Measurements from ENCODE around the gene GSE1.

GSE1 gene

DNA sequence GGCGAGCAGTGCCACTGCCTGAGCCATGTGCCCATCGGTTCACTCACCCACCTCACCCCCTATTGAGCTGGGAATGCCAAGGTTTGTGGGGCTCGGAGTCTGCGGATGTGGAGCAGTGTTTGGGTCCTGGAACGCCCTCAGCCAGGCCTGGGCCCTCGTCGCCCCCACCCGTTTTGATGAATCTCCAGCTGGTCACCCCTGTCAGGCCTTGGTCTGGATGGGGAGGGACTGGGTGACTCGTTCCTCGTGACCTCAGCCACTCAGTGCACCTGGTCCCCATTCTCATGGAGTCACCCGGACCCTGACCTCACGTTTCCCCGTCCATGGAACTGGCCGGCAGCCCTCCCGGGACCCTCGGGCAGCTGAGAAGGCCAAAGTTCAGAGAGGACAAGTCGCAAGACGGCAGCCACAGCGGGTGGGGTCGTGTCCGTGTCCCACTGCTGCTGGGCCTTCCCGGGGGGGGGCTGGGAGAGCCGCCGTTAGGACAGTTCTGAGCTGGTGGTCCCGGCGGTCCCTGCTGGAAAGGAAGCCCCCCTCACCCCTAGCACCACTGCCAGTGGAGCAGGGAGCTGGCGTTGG lies 23.2 kb downstream of the GSE1 start:
- no peak for DNase-seq

DNA sequence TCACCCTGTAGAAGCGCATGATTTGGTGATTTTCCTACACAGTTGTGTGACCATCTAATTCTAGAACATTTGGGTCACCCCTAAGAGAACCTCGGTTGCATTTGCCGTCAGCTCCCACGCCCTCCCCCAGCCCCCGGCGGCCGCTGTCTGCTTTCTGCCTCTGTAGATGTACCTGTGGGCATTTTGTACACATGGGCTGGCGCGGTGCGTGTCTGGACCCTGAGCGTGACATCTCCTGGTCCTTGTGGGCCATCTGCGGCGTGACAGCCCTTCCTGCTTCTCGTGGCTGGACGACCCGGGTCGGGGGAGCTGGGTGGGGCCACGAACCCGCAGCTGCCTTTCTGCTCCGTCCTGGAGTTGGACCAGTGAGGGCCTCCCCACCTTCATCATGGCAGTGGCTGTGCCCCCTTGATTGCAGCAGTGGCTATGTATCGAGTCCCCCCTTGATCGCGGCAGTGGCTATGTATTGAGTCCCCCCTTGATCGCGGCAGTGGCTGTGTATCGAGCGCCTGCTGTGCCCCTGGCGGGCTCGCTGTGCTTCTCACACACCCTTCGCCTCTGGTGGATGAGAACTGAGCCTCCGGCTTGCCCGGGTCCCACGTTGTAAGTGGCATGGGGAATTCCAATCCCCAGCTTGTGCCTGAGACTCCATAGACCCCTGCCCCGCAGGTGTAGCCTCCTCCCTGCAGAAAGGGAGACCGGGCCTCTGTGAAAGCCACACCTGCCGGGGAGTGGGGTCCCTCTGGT lies 24.1 kb downstream of the GSE1 start:
- no peak for DNase-seq

DNA sequence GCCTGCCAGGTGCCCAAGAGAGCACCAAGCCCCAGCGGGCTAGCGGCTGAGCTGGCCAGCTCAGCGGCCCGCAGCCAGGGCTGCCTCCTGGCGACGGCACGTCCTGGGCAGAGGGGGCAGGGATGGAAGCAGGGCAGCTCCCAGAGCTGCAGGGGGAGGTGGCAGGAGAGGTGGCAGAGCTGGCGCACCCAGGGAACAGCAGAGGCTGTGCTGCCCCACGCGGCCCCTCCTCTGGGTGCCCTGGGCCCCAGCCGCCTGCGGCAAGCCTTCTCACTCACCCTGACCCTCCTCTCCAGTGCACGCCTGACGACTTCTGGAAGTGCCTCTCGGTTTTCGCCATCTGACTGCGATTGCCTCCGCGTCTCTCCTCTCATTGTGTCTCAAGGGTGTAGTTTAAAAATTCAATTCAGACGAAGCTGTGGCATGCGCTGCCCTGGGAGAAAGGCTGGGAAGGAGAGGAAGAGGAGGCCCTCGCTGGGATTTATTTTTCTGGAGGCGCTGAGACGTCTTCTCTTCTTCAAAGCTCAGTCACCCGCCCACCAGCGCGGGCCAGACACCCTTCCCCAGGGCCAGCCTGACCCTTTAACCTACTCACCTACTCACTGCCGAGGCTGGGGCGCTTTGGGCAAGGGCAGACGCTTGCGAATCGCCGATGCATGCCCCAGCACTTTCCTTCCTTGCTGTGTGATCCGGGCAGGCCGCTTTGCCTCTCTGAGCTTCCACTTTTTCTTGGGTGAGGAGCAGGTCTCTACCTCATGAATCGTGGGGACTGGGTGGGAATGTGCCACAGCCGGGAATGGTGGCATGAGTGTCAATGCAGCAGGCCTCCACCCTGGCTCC lies 24.9 kb downstream of the GSE1 start:
- DNase-seq: no peak

DNA sequence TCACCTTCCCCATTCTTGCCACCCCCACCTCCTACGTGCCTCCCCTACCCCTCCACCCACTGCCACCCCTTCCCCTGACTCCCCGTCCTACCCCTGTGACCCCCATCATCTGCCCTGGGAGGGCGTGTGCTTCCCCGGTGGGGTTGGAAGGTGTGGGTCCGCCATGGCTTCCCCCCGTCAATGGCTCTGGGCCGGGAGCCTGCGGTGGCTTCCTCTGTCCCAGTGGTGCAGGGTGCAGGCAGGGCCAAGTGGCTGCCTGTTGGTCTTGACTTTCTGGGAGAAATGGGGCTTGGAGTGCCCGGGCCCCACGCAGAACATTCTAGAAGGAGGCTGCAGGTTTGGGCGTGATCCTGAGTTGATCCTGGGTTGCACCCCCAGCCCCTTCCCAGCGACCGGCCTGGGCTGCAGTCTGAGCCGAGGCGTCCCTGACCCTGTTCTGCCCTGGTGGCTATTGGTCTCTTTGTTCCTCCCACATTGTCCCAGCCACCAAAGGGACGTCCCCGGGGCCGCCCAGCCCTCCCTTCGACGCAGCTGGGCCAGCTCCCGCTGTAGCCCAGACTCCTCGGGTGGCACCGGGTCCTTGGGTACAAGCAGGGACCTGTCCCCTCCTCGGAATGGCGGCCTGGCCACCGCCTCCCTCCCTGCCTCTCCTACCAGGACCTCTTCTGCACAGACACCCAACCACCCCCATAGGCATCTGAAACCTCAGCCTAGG lies 25.7 kb downstream of the GSE1 start:
- DNase-seq: no peak

DNA sequence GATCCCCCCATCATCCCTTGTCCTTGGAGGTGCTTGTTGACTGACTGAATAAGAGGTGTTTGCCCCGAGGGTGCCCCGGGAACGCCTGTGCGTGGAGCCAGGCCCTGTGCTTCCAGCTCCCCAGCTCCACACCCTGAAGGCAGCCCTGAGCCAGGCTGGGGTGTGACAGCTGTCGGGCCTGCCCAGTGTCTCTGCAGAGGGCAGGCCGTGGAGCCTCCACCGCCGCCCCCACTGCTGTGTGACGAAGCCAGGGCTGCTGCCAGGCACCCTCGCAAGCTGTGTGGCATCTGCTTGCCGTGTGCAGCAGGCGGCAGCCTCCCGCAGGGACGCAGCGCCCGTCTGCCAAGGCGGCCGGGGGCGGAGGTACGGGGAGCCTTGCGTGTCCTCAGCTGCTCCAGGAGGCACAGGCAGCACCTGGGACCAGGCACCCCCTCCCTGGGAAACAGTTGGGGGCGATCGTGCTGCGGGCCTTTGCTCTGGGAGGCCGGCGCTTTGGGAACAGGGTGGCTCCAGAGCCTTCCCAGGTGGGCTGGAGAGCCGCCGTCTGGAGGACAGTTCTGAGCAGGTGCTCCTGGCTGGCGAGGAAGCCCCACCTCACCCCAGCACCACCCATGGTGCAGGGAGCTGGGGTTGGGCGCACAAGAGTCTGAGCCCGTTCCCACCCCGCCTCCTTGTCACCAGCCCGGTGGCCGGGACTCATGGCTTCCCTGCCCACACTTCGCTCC lies 26.6 kb downstream of the GSE1 start:
- DNase-seq: no peak

DNA sequence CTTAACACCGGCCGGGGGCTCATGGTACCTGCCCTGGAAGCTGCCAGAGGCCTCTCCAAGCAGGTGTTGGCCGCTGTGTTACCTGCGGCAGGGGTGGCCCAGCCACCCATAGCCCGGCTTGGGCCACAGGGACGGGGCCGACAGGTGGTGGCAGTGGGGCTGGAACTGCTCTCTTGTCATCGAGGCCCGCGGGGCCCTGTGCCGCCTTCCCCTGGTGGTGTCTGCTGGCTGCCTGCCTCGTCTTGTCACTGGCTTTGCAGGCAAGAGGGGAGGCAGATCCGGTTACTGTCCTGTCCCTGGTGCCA lies 27.1 kb downstream of the GSE1 start:
- no peak for DNase-seq

DNA sequence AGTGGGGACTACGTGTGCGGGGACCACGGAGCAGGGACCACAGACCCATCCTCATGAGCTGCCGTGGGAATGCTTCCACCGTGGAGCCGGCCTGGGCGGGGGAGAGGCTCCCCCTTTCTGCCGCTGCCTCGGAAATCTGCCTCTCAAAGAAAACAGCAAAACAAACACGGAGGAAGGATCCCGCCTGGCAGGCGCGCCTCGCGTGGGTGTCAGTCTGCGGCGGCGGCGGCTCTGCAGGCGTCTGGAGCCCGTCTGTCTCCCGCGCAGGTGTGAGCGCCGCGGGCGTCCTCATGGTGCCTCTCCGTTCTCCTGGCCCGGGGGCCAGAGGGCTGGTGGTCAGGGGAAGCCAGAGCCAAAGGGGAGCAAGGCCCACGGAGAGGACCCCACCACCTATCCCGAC lies 27.5 kb downstream of the GSE1 start:
- no peak for DNase-seq

DNA sequence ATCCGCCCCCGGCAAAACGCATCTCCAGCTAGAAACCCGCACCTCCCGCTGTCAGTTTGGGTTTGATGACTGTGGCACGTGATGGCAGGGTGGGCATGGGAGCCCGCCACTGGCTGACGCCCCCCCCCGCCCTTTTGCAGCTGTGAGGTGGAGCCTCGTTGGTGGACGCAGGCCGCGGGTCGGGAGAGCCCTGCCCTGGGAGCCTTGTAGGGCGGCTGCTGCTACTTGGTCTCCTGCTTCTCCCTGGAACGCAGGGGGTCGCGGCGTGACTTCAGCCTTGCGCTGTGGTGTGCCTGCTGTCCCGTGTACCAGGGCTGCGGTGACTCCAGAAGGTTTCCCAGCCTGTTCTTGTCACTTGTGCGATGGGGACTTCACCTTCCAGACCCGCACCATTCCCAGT lies 28.2 kb downstream of the GSE1 start:
- DNase-seq: no peak

DNA sequence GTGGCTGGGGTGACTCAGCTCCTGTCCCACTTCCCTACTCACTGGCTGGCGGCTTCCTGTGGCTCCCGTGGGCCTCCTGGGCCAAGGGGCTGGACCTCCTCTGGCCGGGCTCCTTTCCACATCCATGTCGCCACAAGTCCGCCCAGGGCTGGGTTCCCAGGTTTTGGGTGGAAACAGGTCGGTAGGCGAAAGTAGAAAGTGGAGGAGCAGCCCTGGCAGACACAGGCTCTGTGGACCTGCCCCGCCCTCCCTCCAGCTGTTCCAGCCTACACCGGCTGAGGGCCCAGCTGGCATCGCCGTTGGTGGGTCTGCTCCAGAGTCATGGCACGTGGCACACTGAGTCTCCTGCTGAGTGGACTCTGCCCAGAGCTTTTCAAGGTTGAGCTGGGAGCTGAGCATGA lies 28.7 kb downstream of the GSE1 start:
- DNase-seq: no peak

DNA sequence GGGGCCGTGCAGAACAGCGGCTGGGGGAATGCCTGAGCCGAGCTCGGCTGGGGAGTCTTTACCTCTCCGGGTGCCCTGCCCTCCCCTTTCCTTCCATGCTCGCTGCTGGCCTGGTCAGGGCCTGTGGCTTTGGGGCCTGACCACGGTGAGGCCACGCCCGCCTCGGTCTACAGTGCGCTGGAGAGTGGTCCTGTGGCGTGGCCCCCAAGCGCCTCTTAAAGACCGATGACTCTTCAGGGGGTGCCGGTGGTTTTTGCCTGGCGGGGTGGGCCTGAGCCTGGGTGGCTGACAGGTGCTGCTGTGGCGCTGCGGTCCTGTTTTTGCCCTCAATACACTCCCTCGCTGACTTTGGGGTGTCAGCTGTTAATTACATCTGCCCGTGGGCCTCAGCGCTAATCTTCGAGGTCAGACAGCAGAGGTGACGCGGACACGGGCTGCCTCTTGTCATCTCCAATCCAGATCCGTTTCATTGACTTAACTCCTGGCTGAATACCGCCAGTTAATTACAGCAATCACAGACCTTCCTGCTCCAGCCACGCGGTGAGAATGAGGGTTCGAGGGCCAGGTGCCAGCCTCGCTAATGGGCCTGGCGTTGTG lies 29.7 kb downstream of the GSE1 start:
- DNase-seq: no peak

DNA sequence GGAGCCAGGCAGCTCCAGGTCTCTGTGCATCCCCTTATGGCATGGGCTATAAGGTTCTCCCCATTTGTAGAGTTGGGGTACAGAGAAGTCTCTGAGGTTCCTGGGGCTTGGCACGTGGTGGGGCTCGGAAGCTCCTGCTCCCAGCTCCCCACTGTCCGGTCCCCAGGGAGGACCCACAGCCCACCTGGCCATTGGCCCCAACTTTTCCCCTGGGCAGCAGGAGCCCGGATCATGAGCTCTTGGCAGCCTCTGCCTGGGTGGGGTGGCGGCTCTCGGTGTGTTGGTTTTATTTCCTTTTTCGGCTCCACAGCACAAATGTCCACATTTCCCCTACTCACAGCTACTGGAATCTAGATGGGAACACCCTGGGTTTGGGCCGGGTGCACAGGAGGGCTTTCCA lies 30.5 kb downstream of the GSE1 start:
- no peak for DNase-seq

DNA sequence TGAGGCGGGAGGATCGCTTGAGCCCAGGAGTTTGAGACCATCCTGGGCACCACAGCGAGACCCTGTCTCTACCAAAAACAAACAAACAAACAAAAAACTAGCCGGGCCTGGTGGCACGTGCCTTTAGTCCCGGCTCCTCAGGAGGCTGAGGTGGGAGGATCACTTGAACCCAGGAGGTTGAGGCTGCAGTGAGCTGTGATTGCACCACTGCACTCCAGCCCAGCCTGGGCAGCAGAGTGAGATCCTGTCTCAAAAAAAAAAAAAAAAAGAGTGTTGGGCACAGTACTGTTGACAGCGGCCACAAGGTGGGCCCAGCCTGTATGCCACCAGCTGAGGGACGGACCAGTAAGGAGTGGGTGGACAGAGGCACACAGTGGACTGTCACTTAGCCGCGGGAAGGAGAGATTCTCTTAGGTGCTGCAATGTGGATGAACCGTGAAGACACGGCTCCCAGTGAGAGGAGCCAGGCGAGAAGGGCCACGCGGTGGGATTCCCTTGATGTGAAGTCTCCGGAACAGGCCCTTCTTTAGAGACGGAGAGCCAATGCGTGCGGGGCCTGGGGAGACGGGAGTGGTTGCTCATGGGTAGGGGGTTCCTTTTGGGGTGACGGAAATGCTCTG lies 31.1 kb downstream of the GSE1 start:
- no peak for DNase-seq

DNA sequence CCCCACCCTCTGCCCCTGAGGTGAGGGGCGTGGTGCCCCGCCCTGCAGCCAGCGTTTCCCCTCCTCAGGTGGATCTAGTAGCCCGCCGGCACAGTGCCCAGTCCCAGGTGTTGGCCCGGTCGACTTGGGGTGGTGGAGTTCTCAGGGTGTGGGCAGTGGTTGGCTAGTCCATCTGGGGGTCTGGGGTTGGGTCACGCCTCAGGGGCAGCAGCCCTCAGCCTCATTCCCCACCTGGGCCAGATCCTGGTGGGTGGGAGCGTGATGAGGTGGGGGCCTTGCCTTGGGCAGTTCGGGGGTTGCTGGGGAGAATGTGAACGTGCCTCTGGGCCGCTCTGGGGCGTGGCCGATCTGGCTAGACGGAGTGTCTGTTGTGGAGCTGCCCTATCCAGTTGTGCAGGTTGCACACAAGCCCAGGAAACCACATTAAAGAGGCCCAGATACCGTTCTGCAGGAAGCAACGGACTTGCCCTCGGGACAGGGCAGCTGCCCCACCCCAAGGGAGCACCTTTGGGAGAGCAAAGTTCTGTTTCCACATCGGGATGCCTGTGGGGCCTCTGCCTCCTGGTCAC lies 32.0 kb downstream of the GSE1 start:
- DNase-seq: no peak

DNA sequence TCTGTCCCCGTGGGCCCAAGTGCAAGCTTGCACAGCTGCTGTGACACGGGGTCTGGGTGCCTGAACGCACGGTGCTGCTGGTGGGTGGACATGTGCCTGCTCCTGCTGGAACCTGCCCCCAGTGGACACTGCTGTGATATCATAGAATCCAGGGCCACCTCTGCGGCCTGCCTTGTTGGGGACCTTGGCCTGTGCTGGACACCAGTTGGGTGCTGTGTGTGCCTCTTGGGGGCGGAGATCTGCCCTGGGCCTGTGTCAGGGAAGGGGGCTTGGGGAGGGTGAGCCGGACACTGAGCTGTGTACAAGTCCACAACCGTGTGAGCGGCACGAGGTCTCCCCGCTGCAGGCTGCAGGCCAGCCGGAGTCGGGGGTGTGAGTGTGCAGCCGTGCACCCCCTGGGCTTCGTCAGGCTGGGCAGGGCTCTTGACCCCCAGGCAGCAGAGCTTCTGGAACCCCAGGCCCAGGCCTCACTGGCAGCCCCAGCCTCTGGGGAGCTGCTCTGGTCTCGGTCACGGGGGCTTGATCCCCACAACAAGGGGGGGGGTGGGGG lies 33.3 kb downstream of the GSE1 start:
- no peak for DNase-seq

DNA sequence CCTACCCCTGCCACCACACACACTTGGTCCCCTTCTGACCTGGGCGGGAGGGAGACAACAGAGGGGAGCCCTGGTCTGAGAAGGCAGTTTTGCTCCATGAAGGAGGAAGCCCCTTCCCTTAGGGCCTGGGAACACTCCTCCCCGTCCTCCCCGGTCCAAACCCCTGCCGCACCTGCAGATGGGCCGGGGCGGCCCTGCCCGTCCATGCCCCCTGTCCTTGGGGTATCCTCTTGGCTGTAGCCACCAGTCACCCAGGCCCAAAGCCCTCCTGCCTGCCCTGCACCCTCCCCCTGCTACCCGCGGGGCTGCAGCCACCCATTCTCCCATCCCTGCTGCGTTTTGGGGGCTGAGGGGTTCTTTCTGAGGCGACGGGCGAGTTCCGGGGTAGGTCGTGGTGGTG lies 33.9 kb downstream of the GSE1 start:
- no peak for DNase-seq

DNA sequence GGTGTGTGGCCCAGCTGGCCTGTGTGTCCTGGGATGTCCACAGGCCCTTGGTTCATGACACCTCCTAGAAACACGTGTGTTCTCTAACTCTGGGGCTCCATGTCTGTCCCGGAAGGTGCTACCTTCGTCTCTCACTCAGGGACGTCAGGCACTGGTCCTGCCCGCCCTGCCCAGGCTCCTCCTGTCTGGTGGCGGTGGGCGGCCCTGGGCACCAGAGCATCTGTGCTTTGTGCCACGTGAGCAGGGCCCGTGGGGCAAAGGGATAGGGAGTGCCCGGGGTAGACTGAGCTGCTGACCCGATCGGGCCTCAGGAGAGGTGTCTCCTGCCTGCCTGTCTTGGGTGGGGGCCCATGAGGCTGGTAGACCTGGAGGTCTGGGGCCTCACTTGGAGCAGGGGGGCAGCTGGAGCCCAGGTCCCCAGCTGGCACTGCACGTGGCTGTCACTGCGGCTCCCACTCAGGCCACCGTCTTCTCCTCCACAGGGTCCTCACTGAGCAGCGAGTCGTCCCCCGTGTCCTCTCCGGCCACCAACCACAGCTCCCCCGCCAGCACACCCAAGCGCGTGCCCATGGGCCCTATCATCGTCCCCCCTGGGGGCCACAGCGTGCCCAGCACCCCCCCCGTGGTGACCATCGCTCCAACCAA lies 35.1 kb downstream of the GSE1 start:
- DNase-seq: no peak

DNA sequence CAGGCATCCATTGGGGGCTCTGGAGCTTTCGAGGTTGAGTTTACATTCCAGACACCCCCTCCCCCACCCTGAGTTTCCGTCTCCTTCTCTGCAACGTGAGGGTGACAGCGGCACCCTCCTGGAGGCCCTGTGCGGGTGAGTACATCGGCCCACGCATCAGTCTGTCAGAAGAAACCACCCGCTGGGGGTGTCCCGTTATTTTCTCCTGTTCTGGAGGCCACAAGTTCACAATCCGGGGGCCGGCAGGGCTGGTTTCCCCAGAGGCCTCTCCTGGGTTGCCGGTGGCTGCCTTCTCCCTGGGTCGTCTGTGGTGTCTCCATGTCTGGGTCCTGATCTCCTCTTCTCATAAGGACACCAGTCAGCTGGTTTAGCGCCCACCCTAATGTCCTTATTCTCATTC lies 35.7 kb downstream of the GSE1 start:
- DNase-seq: no peak

DNA sequence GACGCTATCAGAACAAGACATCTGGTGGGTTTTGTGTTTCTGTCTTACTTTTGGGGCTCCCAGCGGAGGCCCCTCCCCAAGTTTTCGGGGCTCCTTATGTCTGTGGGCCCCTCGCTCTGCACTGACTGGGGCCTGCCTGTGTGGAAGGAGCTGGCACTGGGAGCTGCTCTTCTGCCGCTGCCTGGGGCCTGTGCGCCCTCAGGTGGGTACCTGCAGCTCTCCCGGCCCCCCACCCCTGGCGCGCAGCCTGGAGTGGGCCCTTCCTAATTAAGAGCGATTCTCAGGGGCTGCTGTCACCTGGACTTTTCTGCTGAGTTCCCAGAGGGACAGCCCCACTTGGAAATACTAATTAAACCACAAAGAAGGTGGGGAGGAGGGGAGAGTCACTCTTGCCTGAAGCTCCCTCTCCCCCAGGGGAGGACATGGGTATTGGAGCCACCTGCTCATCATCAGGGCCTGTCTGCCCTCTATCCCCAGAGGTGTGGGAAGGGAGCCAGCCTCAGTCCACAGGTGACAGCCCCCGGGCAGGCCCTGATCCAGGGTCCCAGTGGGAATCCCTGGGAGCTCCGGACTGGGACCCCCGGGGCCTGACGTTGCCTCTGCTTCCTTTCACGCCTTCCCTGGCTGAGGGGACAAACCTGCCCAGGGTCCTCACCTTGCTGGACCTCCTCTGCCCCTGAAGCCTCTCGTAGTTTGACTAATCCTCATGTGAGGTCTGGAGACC lies 36.5 kb downstream of the GSE1 start:
- no peak for DNase-seq

DNA sequence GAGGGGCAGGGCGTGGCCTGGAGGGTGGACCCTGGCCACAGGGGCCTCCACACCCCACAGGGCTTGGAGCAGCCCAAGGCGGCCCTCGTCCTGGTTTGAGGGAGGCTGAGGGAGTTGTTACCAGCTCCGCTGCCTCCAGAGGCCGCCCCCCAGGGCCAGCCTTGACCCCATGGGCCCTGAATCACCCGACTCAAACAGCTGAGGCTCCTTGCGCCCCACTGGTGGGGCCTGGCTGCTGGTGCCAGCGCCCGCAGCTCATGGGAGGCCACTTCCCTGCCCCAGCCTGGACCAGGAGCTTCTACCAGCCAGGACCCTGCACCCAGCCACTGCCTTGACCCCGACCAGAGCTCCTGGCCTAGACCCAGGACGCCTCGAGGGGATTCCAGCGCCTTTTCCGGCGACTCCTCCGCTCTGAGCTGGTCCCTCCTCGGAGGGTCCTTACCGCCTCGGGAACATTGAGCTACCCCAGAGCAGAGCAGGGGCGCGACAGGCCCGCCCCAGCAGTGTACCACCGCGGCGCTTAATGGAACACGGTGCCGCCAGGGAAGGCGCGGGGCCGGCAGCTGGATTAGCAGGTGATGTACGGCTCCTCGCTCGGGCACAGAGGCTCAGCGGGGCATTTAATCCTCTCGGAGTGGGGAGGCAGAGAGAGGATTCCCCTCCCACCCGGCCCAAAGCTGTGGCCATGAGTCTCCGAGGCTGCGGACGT lies 37.2 kb downstream of the GSE1 start:
- DNase-seq: no peak
